Colonic mucosa (tissue), 4 donors: ENCODE data around the gene TMEM114. TPM values are rescaled to one million over a fixed set of nuclear protein-coding genes. Genes with fewer than 3 reads are reported as not detected.

Source experiments
- DNase-seq: peaks from one replicate; pipeline ENCODE4 v3.0.0-alpha.2; 2020
- H3K27ac ChIP-seq: fragments of 200-600 bp; one replicate; pipeline ENCODE4 v1.8.0; 2021
- H3K27me3 ChIP-seq: fragments of 200-600 bp; one replicate; pipeline ENCODE4 v1.8.0; 2021
- H3K36me3 ChIP-seq: fragments of 200-600 bp; one replicate; pipeline ENCODE4 v1.8.0; 2021
- H3K4me1 ChIP-seq: fragments of 200-600 bp; one replicate; pipeline ENCODE4 v1.8.0; 2021; ENCODE audit warnings: mild to moderate bottlenecking
- H3K4me3 ChIP-seq: fragments of 200-600 bp; one replicate; pipeline ENCODE4 v1.8.0; 2021
- H3K9ac ChIP-seq, 2 donors: one replicate each; pipeline ENCODE4 v1.7.0; 2013; ENCODE audit warnings: control low read depth in 2 of 2, low read depth in 2 of 2, low read length in 2 of 2
- H3K9me3 ChIP-seq: fragments of 200-600 bp; one replicate; pipeline ENCODE4 v1.8.0; 2021
- CTCF ChIP-seq: fragments of 200-600 bp; IDR thresholded peaks from one replicate; pipeline ENCODE4 v1.8.0; 2022; ENCODE audit warnings: antibody characterized with exemption, mild to moderate bottlenecking
- intact Hi-C: fragments of 100-400 bp; cut with DNase I; formaldehyde crosslinking; loops from one replicate; pipeline ENCODE4 v1.14.1; 2022
- total RNA-seq, 2 donors: library from RNA; stranded (reverse); fragmentation: NEBNext Ultra II Directional in 1 of 2; extraction: Animal tissue kit (Norgen Biotek cat#: 25700) in 1 of 2; gene quantifications; one replicate each; pipeline ENCODE4 v1.2.1, GENCODE V29; 2021
- donor health status: healthy.
- donor health status: DM: no; HTN: no; CAD: no.
- donor health status: DM: no; HTN: no; CAD: no.

The TMEM114 gene
- total RNA-seq, result not detected

- Histone ChIP-seq H3K27me3 (peaks cover 22% of the 10 kb centered on the region), H3K9ac (no peak within 1 kb of the TSS), H3K4me3 (no peak within 1 kb of the TSS), H3K27ac (no peak within 1 kb of the TSS), H3K9me3 (no peaks in the 10 kb centered on the region), H3K36me3 (no peaks in the 10 kb centered on the region), H3K4me1 (no peaks in the 10 kb centered on the region)
- no peak for DNase-seq
- no peak for TF ChIP-seq CTCF
- intact Hi-C loops, result no loop called here
Observed at GRCh38 chr16:8589900-8590688, at the start of gene TMEM114. TSS of gene TMEM114 (minus strand) at chr16:8590511. CDS start at chr16:8589838, 673 bp downstream.

GRCh38 chr16:8639694-8640093, 49.4 kb upstream of the TMEM114 start:
- DNase-seq, result no peak
- Histone ChIP-seq H3K9ac (no peak overlapping the region), H3K4me1 (no peaks in the 10 kb centered on the region), H3K36me3 (peaks cover 3% of the 10 kb centered on the region), H3K27ac (no peak overlapping the region), H3K9me3 (no peaks in the 10 kb centered on the region), H3K27me3 (no peaks in the 10 kb centered on the region), H3K4me3 (no peak overlapping the region)
- intact Hi-C loops, result no loop called here
- TF ChIP-seq CTCF, result no peak

GRCh38 chr16:8634991-8635736, 44.9 kb upstream of the TMEM114 start:
- intact Hi-C loops, result loop anchor here (5.0 kb wide), 1 partner anchor 58 kb away; no protein-coding TSS in a partner anchor
- no peak overlapping the region for H3K27ac ChIP-seq
- H3K4me3 ChIP-seq, result no peak overlapping the region
- no peaks in the 10 kb centered on the region for H3K27me3 ChIP-seq
- H3K9ac ChIP-seq, result no peak overlapping the region
- peaks cover 7% of the 10 kb centered on the region for H3K36me3 ChIP-seq
- no peaks in the 10 kb centered on the region for H3K4me1 ChIP-seq
- DNase-seq, result no peak
- TF ChIP-seq CTCF, result peak; percentile 37
- no peaks in the 10 kb centered on the region for H3K9me3 ChIP-seq

GRCh38 chr16:8632675-8633182, 42.4 kb upstream of the TMEM114 start:
- no peaks in the 10 kb centered on the region for H3K4me1 ChIP-seq
- H3K9me3 ChIP-seq, result no peaks in the 10 kb centered on the region
- no peak for TF ChIP-seq CTCF
- peak overlapping the region; percentile 6 for H3K27ac ChIP-seq
- intact Hi-C loops, result loop anchor here (5.0 kb wide), 1 partner anchor 55 kb away; no protein-coding TSS in a partner anchor
- no peak overlapping the region for H3K4me3 ChIP-seq
- DNase-seq, result peak; percentile 19
- no peaks in the 10 kb centered on the region for H3K27me3 ChIP-seq
- H3K36me3 ChIP-seq, result peaks cover 7% of the 10 kb centered on the region
- H3K9ac ChIP-seq, result no peak overlapping the region

- Histone ChIP-seq H3K9me3 (no peaks in the 10 kb centered on the region), H3K4me1 (no peaks in the 10 kb centered on the region), H3K4me3 (no peak overlapping the region), H3K27me3 (no peaks in the 10 kb centered on the region), H3K27ac (no peak overlapping the region), H3K36me3 (peaks cover 7% of the 10 kb centered on the region), H3K9ac (no peak overlapping the region)
- intact Hi-C loops, result loop anchor here (5.0 kb wide), 1 partner anchor 55 kb away; no protein-coding TSS in a partner anchor
- TF ChIP-seq CTCF, result no peak
- no peak for DNase-seq
Observed at GRCh38 chr16:8631818-8632465, 41.6 kb upstream of the TMEM114 start.
